HL-60 (cell line): Measurements from ENCODE around the gene SERPINA9.

ENCODE experiments used
- DNase-seq, 2 experiments: peaks; one replicate each; pipeline ENCODE4 v3.0.0-alpha.2; 2010 to 2020; ENCODE audit warnings: low read depth in 1 of 2, low spot score in 1 of 2
- H3K27ac ChIP-seq: fragments of 250-450 bp; sonication (Bioruptor Pico); replicated peaks from 2 replicates; pipeline ENCODE4 v1.5.1; 2020; ENCODE audit warnings: mild to moderate bottlenecking, moderate library complexity
- H3K27me3 ChIP-seq: fragments of 250-450 bp; sonication (Bioruptor Pico); 2 replicates; pipeline ENCODE4 v1.5.1; 2021; ENCODE audit warnings: mild to moderate bottlenecking, moderate library complexity; ENCODE audit not compliant: insufficient read depth, poor library complexity, severe bottlenecking
- H3K4me3 ChIP-seq: replicated peaks from 2 replicates; pipeline ENCODE4 v1.5.1; 2011; ENCODE audit warnings: mild to moderate bottlenecking, control low read depth, low read length; ENCODE audit not compliant: insufficient read depth
- CTCF ChIP-seq: IDR thresholded peaks from one replicate; pipeline ENCODE4 v1.5.1; 2011; ENCODE audit warnings: low read length, control low read depth, inconsistent platforms; ENCODE audit not compliant: insufficient read depth
- GABPA ChIP-seq: IDR thresholded peaks from 2 replicates; pipeline ENCODE4 v1.6.1; 2012; ENCODE audit warnings: low read depth
- POLR2AphosphoS5 ChIP-seq: IDR thresholded peaks from 2 replicates; pipeline ENCODE4 v1.6.1; 2012; ENCODE audit warnings: low read depth
- REST ChIP-seq: IDR thresholded peaks from 2 replicates; pipeline ENCODE4 v1.6.1; 2012; ENCODE audit warnings: low read depth; ENCODE audit not compliant: insufficient replicate concordance
- SPI1 ChIP-seq: IDR thresholded peaks from 2 replicates; pipeline ENCODE4 v1.6.1; 2012; ENCODE audit warnings: low read depth, mild to moderate bottlenecking, borderline replicate concordance

SERPINA9 gene

GRCh38 chr14:94494085-94494484 lies 18.1 kb upstream of the SERPINA9 start:
- no peak overlapping the region for H3K27ac ChIP-seq
- H3K27me3 ChIP-seq: no peaks in the 10 kb centered on the region
- no peak overlapping the region for H3K4me3 ChIP-seq
- no peak for TF ChIP-seq REST
- TF ChIP-seq GABPA: no peak
- no peak for TF ChIP-seq POLR2AphosphoS5
- TF ChIP-seq SPI1: no peak
- TF ChIP-seq CTCF: no peak
- no peak for DNase-seq

GRCh38 chr14:94491511-94491910 lies 15.5 kb upstream of the SERPINA9 start:
- no peak for DNase-seq
- no peaks in the 10 kb centered on the region for H3K27me3 ChIP-seq
- no peak for TF ChIP-seq GABPA
- TF ChIP-seq SPI1: no peak
- TF ChIP-seq REST: no peak
- no peak for TF ChIP-seq CTCF
- TF ChIP-seq POLR2AphosphoS5: no peak

GRCh38 chr14:94489336-94489735 lies 13.3 kb upstream of the SERPINA9 start:
- H3K27me3 ChIP-seq: no peaks in the 10 kb centered on the region
- H3K27ac ChIP-seq: no peak overlapping the region
- H3K4me3 ChIP-seq: no peak overlapping the region
- TF ChIP-seq GABPA (no peak), POLR2AphosphoS5 (no peak), CTCF (no peak), REST (no peak), SPI1 (no peak)
- DNase-seq: no peak

More at GRCh38 chr14:94491511-94491910, 15.5 kb upstream of the SERPINA9 start:
- Histone ChIP-seq H3K4me3 (no peak overlapping the region), H3K27ac (no peak overlapping the region)
